CD14-positive monocyte (primary cell): Measurements from ENCODE around the gene RAB5IF. TPM values are rescaled to one million over a fixed set of nuclear protein-coding genes. Genes with fewer than 3 reads are reported as not detected.

Experiments used
- DNase-seq, 3 donors: peaks; one replicate each; pipeline ENCODE4 v3.0.0-alpha.2; 2011 to 2022
- H2AFZ ChIP-seq: 2 replicates; pipeline ENCODE4 v1.6.0; 2012; ENCODE audit warnings: mild to moderate bottlenecking, low read depth, low read length, inconsistent platforms; ENCODE audit not compliant: insufficient read depth, poor library complexity, severe bottlenecking
- H3K27ac ChIP-seq, 2 donors: 1 replicate in 1 of 2; 2 replicates in 1 of 2; pipeline ENCODE4 v1.5.1; 2012 to 2013; ENCODE audit warnings: low read length in 2 of 2, control low read depth in 1 of 2, inconsistent platforms in 1 of 2, low read depth in 1 of 2, mild to moderate bottlenecking in 1 of 2
- H3K27me3 ChIP-seq, 2 donors: one replicate each; pipeline versions ENCODE4 v1.6.0 to v1.6.1; 2011 to 2013; ENCODE audit warnings: low read length in 2 of 2; ENCODE audit not compliant: control insufficient read depth in 2 of 2, insufficient read depth in 2 of 2
- H3K36me3 ChIP-seq, 2 donors: replicated peaks in 1 of 2; 1 replicate in 1 of 2; 2 replicates in 1 of 2; pipeline versions ENCODE4 v1.5.1 to v1.6.1; 2012 to 2013; ENCODE audit warnings: low read length in 2 of 2, control low read depth in 1 of 2, inconsistent platforms in 1 of 2, mild to moderate bottlenecking in 1 of 2; ENCODE audit not compliant: insufficient read depth in 2 of 2, control insufficient read depth in 1 of 2
- H3K4me1 ChIP-seq, 2 donors: 1 replicate in 1 of 2; 2 replicates in 1 of 2; pipeline versions ENCODE4 v1.5.1 to v1.6.1; 2012 to 2013; ENCODE audit warnings: low read length in 2 of 2, control low read depth in 1 of 2, inconsistent platforms in 1 of 2, mild to moderate bottlenecking in 1 of 2, moderate library complexity in 1 of 2; ENCODE audit not compliant: insufficient read depth in 2 of 2, control insufficient read depth in 1 of 2
- H3K4me2 ChIP-seq: replicated peaks from 2 replicates; pipeline ENCODE3; 2012; ENCODE audit warnings: low read length, moderate library complexity, mild to moderate bottlenecking; ENCODE audit not compliant: poor library complexity, severe bottlenecking; ENCODE audit errors: extremely low read depth
- H3K4me3 ChIP-seq, 3 experiments: fragments of 200-600 bp in 1 of 3; sonication (generic) in 1 of 3; replicated peaks in 1 of 3; 1 replicate in 2 of 3; 2 replicates in 1 of 3; pipeline ENCODE4 v1.5.1; 2011 to 2013; ENCODE audit warnings: low read length in 3 of 3, mild to moderate bottlenecking in 3 of 3, control low read depth in 2 of 3, low read depth in 2 of 3, inconsistent platforms in 1 of 3, moderate library complexity in 1 of 3
- H3K79me2 ChIP-seq: 2 replicates; pipeline ENCODE4 v1.6.0; 2012; ENCODE audit warnings: mild to moderate bottlenecking, control low read depth, inconsistent platforms, low read length, moderate library complexity; ENCODE audit not compliant: insufficient read depth
- H3K9ac ChIP-seq: 2 replicates; pipeline ENCODE4 v1.6.0; 2017; ENCODE audit warnings: low read length, mild to moderate bottlenecking; ENCODE audit not compliant: insufficient read depth, poor library complexity, severe bottlenecking
- H3K9me3 ChIP-seq, 2 donors: replicated peaks in 1 of 2; 1 replicate in 1 of 2; 2 replicates in 1 of 2; pipeline versions ENCODE4 v1.5.1 to v1.6.1; 2012 to 2013; ENCODE audit warnings: low read length in 2 of 2, control low read depth in 1 of 2; ENCODE audit not compliant: control insufficient read depth in 1 of 2, insufficient read depth in 1 of 2
- H4K20me1 ChIP-seq: 2 replicates; pipeline ENCODE4 v1.6.0; 2012; ENCODE audit warnings: mild to moderate bottlenecking, low read length, control low read depth, moderate library complexity; ENCODE audit not compliant: insufficient read depth
- H3K27ac Mint-ChIP-seq, 7 donors: one replicate each; pipeline ENCODE4 v1.8.0; 2020; ENCODE audit warnings: mild to moderate bottlenecking in 7 of 7, mixed read lengths in 7 of 7, moderate library complexity in 6 of 7, inconsistent platforms in 2 of 7
- H3K27me3 Mint-ChIP-seq, 3 donors: one replicate each; pipeline ENCODE4 v1.8.0; 2021 to 2022; ENCODE audit warnings: low read depth in 3 of 3, mild to moderate bottlenecking in 3 of 3, mixed read lengths in 3 of 3, moderate library complexity in 3 of 3, inconsistent platforms in 1 of 3
- H3K36me3 Mint-ChIP-seq, 2 donors: one replicate each; pipeline ENCODE4 v1.8.0; 2020; ENCODE audit warnings: mixed read lengths in 2 of 2, inconsistent platforms in 1 of 2, mild to moderate bottlenecking in 1 of 2
- H3K4me1 Mint-ChIP-seq: one replicate; pipeline ENCODE4 v1.8.0; 2020; ENCODE audit warnings: mild to moderate bottlenecking, mixed read lengths
- H3K4me3 Mint-ChIP-seq, 2 donors: one replicate each; pipeline ENCODE4 v1.8.0; 2020; ENCODE audit warnings: mild to moderate bottlenecking in 2 of 2, mixed read lengths in 2 of 2, moderate library complexity in 1 of 2
- H3K9me3 Mint-ChIP-seq, 7 donors: one replicate each; pipeline ENCODE4 v1.8.0; 2020 to 2022; ENCODE audit warnings: mixed read lengths in 7 of 7, mild to moderate bottlenecking in 6 of 7, moderate library complexity in 6 of 7, inconsistent platforms in 2 of 7
- CTCF ChIP-seq: fragments of 200-600 bp; IDR thresholded peaks from one replicate; pipeline ENCODE4 v1.8.0; 2022; ENCODE audit warnings: antibody characterized with exemption, mild to moderate bottlenecking
- WGBS: methylation state at CpG from one replicate; pipeline ENCODE4 v1.1.5; 2013; ENCODE audit warnings: missing lambda C conversion rate; ENCODE audit not compliant: insufficient coverage; 5-methylcytosine and 5-hydroxymethylcytosine counted together
- intact Hi-C, 2 donors: fragments of 100-400 bp; cut with micrococcal nuclease; formaldehyde crosslinking; loops; one replicate each; pipeline versions ENCODE4 v1.15.0 to v1.15.1; 2023
- polyA plus RNA-seq, 3 donors: library from polyadenylated mRNA; depleted of rRNA in 1 of 3; unstranded in 2 of 3; stranded (reverse) in 1 of 3; fragments of 300-500 nt in 2 of 3; fragments of >200 nt in 1 of 3; fragmentation: Illumina TruSeq in 2 of 3; gene quantifications; 1 replicate in 2 of 3; 2 replicates in 1 of 3; pipeline ENCODE4 v1.2.3, GENCODE V29; 2012 to 2021

The RAB5IF gene
- polyA plus RNA-seq, 3 donors = 325 to 790 (median 757) TPM

- Mint-ChIP-seq H3K27ac (no peak overlapping the region), H3K9me3 (peaks cover 0 to 2% (median 0%) of the 10 kb centered on the region in 7 donors), H3K4me1 (peaks cover 8% of the 10 kb centered on the region), H3K4me3 (no peak overlapping the region), H3K36me3 (peaks cover 31 to 49% of the 10 kb centered on the region in 2 donors), H3K27me3 (no peaks in the 10 kb centered on the region)
- Histone ChIP-seq H3K36me3 (peaks cover 0 to 31% of the 10 kb centered on the region in 2 donors), H4K20me1 (no peaks in the 10 kb centered on the region), H3K27me3 (no peaks in the 10 kb centered on the region), H3K27ac (no peak overlapping the region), H3K79me2 (no peaks in the 10 kb centered on the region), H3K4me3 (no peak overlapping the region), H3K9ac (no peak overlapping the region), H2AFZ (no peak overlapping the region), H3K4me2 (no peak overlapping the region), H3K9me3 (no peaks in the 10 kb centered on the region), H3K4me1 (peaks cover 5 to 8% of the 10 kb centered on the region in 2 donors)
- 95% methylated on average over 2 of the region's 3 CpGs for WGBS
- no peak for DNase-seq
- intact Hi-C loops = no loop called here
- no peak for TF ChIP-seq CTCF
These were observed 49.4 kb downstream of the RAB5IF start for GRCh38 chr20:36655004-36655403.

- H3K27me3 Mint-ChIP-seq = no peaks in the 10 kb centered on the region
- no peaks in the 10 kb centered on the region for H3K79me2 ChIP-seq
- no peak for DNase-seq
- peaks cover 0 to 28% of the 10 kb centered on the region in 2 donors for H3K36me3 ChIP-seq
- no peak overlapping the region for H3K27ac Mint-ChIP-seq
- H3K4me2 ChIP-seq = no peak overlapping the region
- no peaks in the 10 kb centered on the region for H3K27me3 ChIP-seq
- WGBS = 100% methylated on average over 2 of the region's 4 CpGs
- peaks cover 0 to 2% (median 0%) of the 10 kb centered on the region in 7 donors for H3K9me3 Mint-ChIP-seq
- H3K36me3 Mint-ChIP-seq = peaks cover 38 to 46% of the 10 kb centered on the region in 2 donors
- H3K4me1 ChIP-seq = peaks cover 5 to 8% of the 10 kb centered on the region in 2 donors
- no peak overlapping the region for H3K4me3 ChIP-seq
- no peaks in the 10 kb centered on the region for H3K9me3 ChIP-seq
- H3K4me1 Mint-ChIP-seq = peaks cover 8% of the 10 kb centered on the region
- no peak overlapping the region for H3K9ac ChIP-seq
- no peak overlapping the region for H3K27ac ChIP-seq
- TF ChIP-seq CTCF = no peak
- H2AFZ ChIP-seq = no peak overlapping the region
- no peaks in the 10 kb centered on the region for H4K20me1 ChIP-seq
- intact Hi-C loops = no loop called here
- H3K4me3 Mint-ChIP-seq = no peak overlapping the region
These were observed 51.2 kb downstream of the RAB5IF start for GRCh38 chr20:36656733-36657132.
